Sigmoid colon (tissue), 4 donors: ENCODE measurements around the gene CHTF18.

ENCODE experiments used
- CTCF ChIP-seq, 4 experiments: fragments of 450-650 bp in 3 of 4; fragments of 200-600 bp in 1 of 4; IDR thresholded peaks; one replicate each; pipeline ENCODE4 v1.5.1; 2016 to 2019; ENCODE audit warnings: antibody characterized with exemption in 4 of 4, mild to moderate bottlenecking in 3 of 4, moderate library complexity in 2 of 4
- POLR2A ChIP-seq, 2 donors: fragments of 450-650 bp; IDR thresholded peaks; one replicate each; pipeline ENCODE4 v1.6.1; 2016; ENCODE audit warnings: antibody characterized with exemption in 2 of 2, mild to moderate bottlenecking in 2 of 2, moderate library complexity in 2 of 2
- POLR2AphosphoS5 ChIP-seq, 4 donors: sonication (generic); formaldehyde crosslinking; IDR thresholded peaks; one replicate each; pipeline ENCODE4 v1.6.1; 2017; ENCODE audit warnings: antibody characterized with exemption in 4 of 4

GRCh38 chr16:797686-798085 lies 9.3 kb downstream of the CHTF18 start:
- TF ChIP-seq CTCF (IDR thresholded peaks at IDR 0.05) (no peak), POLR2AphosphoS5 (IDR thresholded peaks at IDR 0.05) (no peak), POLR2A (IDR thresholded peaks at IDR 0.05) (no peak)
